ENCODE results near the gene SMURF1. TPM values are rescaled to one million over a fixed set of nuclear protein-coding genes. Genes with fewer than 3 reads are reported as not detected.
"Not testable (repeated sequence)": the region's sequence is repeated elsewhere in the genome, so short reads cannot be mapped to it uniquely, and the experiment has no call there.

The SMURF1 gene
- polyA plus RNA-seq, 4 donors = 6.3 to 14.8 (median 8.5) TPM

GRCh38 chr7:99111591-99111990, 32.3 kb downstream of the SMURF1 start:
- FAIRE-seq (no peak), DNase-seq (no peak)
- Histone ChIP-seq H3K27me3 (ENCODE audit: control insufficient read depth in 3 of 3, insufficient read depth in 3 of 3, low read length in 3 of 3) (no peaks in the 10 kb centered on the region), H3K4me1 (ENCODE audit: control insufficient read depth in 3 of 3, insufficient read depth in 2 of 3, low read depth in 1 of 3, low read length in 2 of 3) (peaks cover 4 to 14% (median 5%) of the 10 kb centered on the region in 3 donors), H3K36me3 (ENCODE audit: control insufficient read depth in 3 of 3, insufficient read depth in 2 of 3, low read depth in 1 of 3, low read length in 3 of 3) (peaks cover 0 to 10% (median under 1%) of the 10 kb centered on the region in 3 donors), H3K9me3 (ENCODE audit: control insufficient read depth in 2 of 2, insufficient read depth in 1 of 2, low read depth in 1 of 2, low read length in 1 of 2) (peaks cover 0 to 3% of the 10 kb centered on the region in 2 donors), H3K4me3 (ENCODE audit: low read depth in 1 of 3, low read length in 3 of 3) (no peak overlapping the region), H3K27ac (ENCODE audit: low read depth in 1 of 3, low read length in 2 of 3) (peak overlapping the region in 1 of 3 donors; percentile 75)

- Histone ChIP-seq H3K27ac (ENCODE audit: low read depth in 1 of 3, low read length in 2 of 3) (peak overlapping the region in 1 of 3 donors; percentile 43), H3K4me1 (ENCODE audit: control insufficient read depth in 3 of 3, insufficient read depth in 2 of 3, low read depth in 1 of 3, low read length in 2 of 3) (peaks cover 4 to 19% (median 5%) of the 10 kb centered on the region in 3 donors), H3K36me3 (ENCODE audit: control insufficient read depth in 3 of 3, insufficient read depth in 2 of 3, low read depth in 1 of 3, low read length in 3 of 3) (peaks cover 0 to 7% (median 2%) of the 10 kb centered on the region in 3 donors), H3K9me3 (ENCODE audit: control insufficient read depth in 2 of 2, insufficient read depth in 1 of 2, low read depth in 1 of 2, low read length in 1 of 2) (peaks cover 0 to 3% of the 10 kb centered on the region in 2 donors), H3K27me3 (ENCODE audit: control insufficient read depth in 3 of 3, insufficient read depth in 3 of 3, low read length in 3 of 3) (no peaks in the 10 kb centered on the region), H3K4me3 (ENCODE audit: low read depth in 1 of 3, low read length in 3 of 3) (no peak overlapping the region)
- no peak for DNase-seq
- whole genome bisulfite sequencing, 3 donors = 64 to 80% (median 71%) methylated on average over 10 of the region's 10 CpGs
- FAIRE-seq = no peak
These were observed 34.5 kb downstream of the SMURF1 start for GRCh38 chr7:99109108-99110051.

GRCh38 chr7:99108613-99109012, 35.3 kb downstream of the SMURF1 start:
- H3K4me3 ChIP-seq (ENCODE audit: low read depth in 1 of 3, low read length in 3 of 3) = no peak overlapping the region
- peaks cover 4 to 19% (median 5%) of the 10 kb centered on the region in 3 donors for H3K4me1 ChIP-seq (ENCODE audit: control insufficient read depth in 3 of 3, insufficient read depth in 2 of 3, low read depth in 1 of 3, low read length in 2 of 3)
- no peak for DNase-seq
- peaks cover 0 to 3% of the 10 kb centered on the region in 2 donors for H3K9me3 ChIP-seq (ENCODE audit: control insufficient read depth in 2 of 2, insufficient read depth in 1 of 2, low read depth in 1 of 2, low read length in 1 of 2)
- FAIRE-seq = no peak
- peak overlapping the region in 1 of 3 donors; percentile 43 for H3K27ac ChIP-seq (ENCODE audit: low read depth in 1 of 3, low read length in 2 of 3)
- peaks cover 0 to 7% (median 2%) of the 10 kb centered on the region in 3 donors for H3K36me3 ChIP-seq (ENCODE audit: control insufficient read depth in 3 of 3, insufficient read depth in 2 of 3, low read depth in 1 of 3, low read length in 3 of 3)
- H3K27me3 ChIP-seq (ENCODE audit: control insufficient read depth in 3 of 3, insufficient read depth in 3 of 3, low read length in 3 of 3) = no peaks in the 10 kb centered on the region
- 71 to 87% (median 86%) methylated on average over 4 of the region's 4 CpGs for WGBS, 3 donors

GRCh38 chr7:99106821-99107241, 37.1 kb downstream of the SMURF1 start:
- WGBS, 3 donors = 46 to 59% (median 56%) methylated on average over 4 of the region's 4 CpGs
- Histone ChIP-seq H3K27ac (ENCODE audit: low read depth in 1 of 3, low read length in 2 of 3) (peak overlapping the region in 1 of 3 donors; percentile 57), H3K9me3 (ENCODE audit: control insufficient read depth in 2 of 2, insufficient read depth in 1 of 2, low read depth in 1 of 2, low read length in 1 of 2) (no peaks in the 10 kb centered on the region), H3K36me3 (ENCODE audit: control insufficient read depth in 3 of 3, insufficient read depth in 2 of 3, low read depth in 1 of 3, low read length in 3 of 3) (peaks cover 0 to 4% (median 2%) of the 10 kb centered on the region in 3 donors), H3K4me3 (ENCODE audit: low read depth in 1 of 3, low read length in 3 of 3) (no peak overlapping the region), H3K27me3 (ENCODE audit: control insufficient read depth in 3 of 3, insufficient read depth in 3 of 3, low read length in 3 of 3) (no peaks in the 10 kb centered on the region), H3K4me1 (ENCODE audit: control insufficient read depth in 3 of 3, insufficient read depth in 2 of 3, low read depth in 1 of 3, low read length in 2 of 3) (peaks cover 1 to 16% (median 3%) of the 10 kb centered on the region in 3 donors)
- FAIRE-seq (no peak), DNase-seq (no peak)

GRCh38 chr7:99106411-99106810, 37.5 kb downstream of the SMURF1 start:
- peak overlapping the region in 1 of 3 donors; percentile 57 for H3K27ac ChIP-seq (ENCODE audit: low read depth in 1 of 3, low read length in 2 of 3)
- no peaks in the 10 kb centered on the region for H3K27me3 ChIP-seq (ENCODE audit: control insufficient read depth in 3 of 3, insufficient read depth in 3 of 3, low read length in 3 of 3)
- no peak overlapping the region for H3K4me3 ChIP-seq (ENCODE audit: low read depth in 1 of 3, low read length in 3 of 3)
- FAIRE-seq (no peak), DNase-seq (no peak)
- H3K4me1 ChIP-seq (ENCODE audit: control insufficient read depth in 3 of 3, insufficient read depth in 2 of 3, low read depth in 1 of 3, low read length in 2 of 3) = peaks cover 0 to 12% (median 1%) of the 10 kb centered on the region in 3 donors
- peaks cover 0 to 4% (median 2%) of the 10 kb centered on the region in 3 donors for H3K36me3 ChIP-seq (ENCODE audit: control insufficient read depth in 3 of 3, insufficient read depth in 2 of 3, low read depth in 1 of 3, low read length in 3 of 3)
- 81 to 89% (median 89%) methylated on average over 6 of the region's 6 CpGs for WGBS, 3 donors
- no peaks in the 10 kb centered on the region for H3K9me3 ChIP-seq (ENCODE audit: control insufficient read depth in 2 of 2, insufficient read depth in 1 of 2, low read depth in 1 of 2, low read length in 1 of 2)

GRCh38 chr7:99105756-99106155, 38.2 kb downstream of the SMURF1 start:
- DNase-seq (no peak), FAIRE-seq (no peak)
- no peaks in the 10 kb centered on the region for H3K27me3 ChIP-seq (ENCODE audit: control insufficient read depth in 3 of 3, insufficient read depth in 3 of 3, low read length in 3 of 3)
- peaks cover 0 to 4% (median 2%) of the 10 kb centered on the region in 3 donors for H3K36me3 ChIP-seq (ENCODE audit: control insufficient read depth in 3 of 3, insufficient read depth in 2 of 3, low read depth in 1 of 3, low read length in 3 of 3)
- H3K9me3 ChIP-seq (ENCODE audit: control insufficient read depth in 2 of 2, insufficient read depth in 1 of 2, low read depth in 1 of 2, low read length in 1 of 2) = no peaks in the 10 kb centered on the region
- WGBS, 3 donors = 71 to 90% (median 84%) methylated on average over 3 of the region's 3 CpGs
- H3K4me1 ChIP-seq (ENCODE audit: control insufficient read depth in 3 of 3, insufficient read depth in 2 of 3, low read depth in 1 of 3, low read length in 2 of 3) = peaks cover 0 to 12% (median 1%) of the 10 kb centered on the region in 3 donors
- H3K27ac ChIP-seq (ENCODE audit: low read depth in 1 of 3, low read length in 2 of 3) = peak overlapping the region in 1 of 3 donors; percentile 5
- H3K4me3 ChIP-seq (ENCODE audit: low read depth in 1 of 3, low read length in 3 of 3) = no peak overlapping the region

GRCh38 chr7:99104631-99105030, 39.3 kb downstream of the SMURF1 start:
- FAIRE-seq (no peak), DNase-seq (no peak)
- no peak overlapping the region for H3K4me3 ChIP-seq (ENCODE audit: low read depth in 1 of 3, low read length in 3 of 3)
- H3K36me3 ChIP-seq (ENCODE audit: control insufficient read depth in 3 of 3, insufficient read depth in 2 of 3, low read depth in 1 of 3, low read length in 3 of 3) = peaks cover 0 to 4% (median 2%) of the 10 kb centered on the region in 3 donors
- 96 to 99% (median 97%) methylated on average over 3 of the region's 3 CpGs for WGBS, 3 donors
- no peak overlapping the region for H3K27ac ChIP-seq (ENCODE audit: low read depth in 1 of 3, low read length in 2 of 3)
- H3K4me1 ChIP-seq (ENCODE audit: control insufficient read depth in 3 of 3, insufficient read depth in 2 of 3, low read depth in 1 of 3, low read length in 2 of 3) = peaks cover 0 to 12% (median 1%) of the 10 kb centered on the region in 3 donors
- peaks cover 0 to 5% of the 10 kb centered on the region in 2 donors for H3K9me3 ChIP-seq (ENCODE audit: control insufficient read depth in 2 of 2, insufficient read depth in 1 of 2, low read depth in 1 of 2, low read length in 1 of 2)
- no peaks in the 10 kb centered on the region for H3K27me3 ChIP-seq (ENCODE audit: control insufficient read depth in 3 of 3, insufficient read depth in 3 of 3, low read length in 3 of 3)

GRCh38 chr7:99103836-99104235, 40.1 kb downstream of the SMURF1 start:
- 86 to 95% (median 92%) methylated on average over 13 of the region's 13 CpGs for WGBS, 3 donors
- H3K4me1 ChIP-seq (ENCODE audit: control insufficient read depth in 3 of 3, insufficient read depth in 2 of 3, low read depth in 1 of 3, low read length in 2 of 3); H3K27ac ChIP-seq (ENCODE audit: low read depth in 1 of 3, low read length in 2 of 3); H3K36me3 ChIP-seq (ENCODE audit: control insufficient read depth in 3 of 3, insufficient read depth in 2 of 3, low read depth in 1 of 3, low read length in 3 of 3); H3K27me3 ChIP-seq (ENCODE audit: control insufficient read depth in 3 of 3, insufficient read depth in 3 of 3, low read length in 3 of 3); DNase-seq; H3K9me3 ChIP-seq (ENCODE audit: control insufficient read depth in 2 of 2, insufficient read depth in 1 of 2, low read depth in 1 of 2, low read length in 1 of 2); H3K4me3 ChIP-seq (ENCODE audit: low read depth in 1 of 3, low read length in 3 of 3); FAIRE-seq: not testable (repeated sequence)
